ENCODE results near the gene KLHL3. TPM values are rescaled to one million over a fixed set of nuclear protein-coding genes. Genes with fewer than 3 reads are reported as not detected.
A peak's percentile ranks its signal among the peaks of the same experiment; 100 is the strongest.

KLHL3 gene
- total RNA-seq, 6 experiments from 2014 or later: 1.9 to 8.5 (median 3.3) TPM

DNA sequence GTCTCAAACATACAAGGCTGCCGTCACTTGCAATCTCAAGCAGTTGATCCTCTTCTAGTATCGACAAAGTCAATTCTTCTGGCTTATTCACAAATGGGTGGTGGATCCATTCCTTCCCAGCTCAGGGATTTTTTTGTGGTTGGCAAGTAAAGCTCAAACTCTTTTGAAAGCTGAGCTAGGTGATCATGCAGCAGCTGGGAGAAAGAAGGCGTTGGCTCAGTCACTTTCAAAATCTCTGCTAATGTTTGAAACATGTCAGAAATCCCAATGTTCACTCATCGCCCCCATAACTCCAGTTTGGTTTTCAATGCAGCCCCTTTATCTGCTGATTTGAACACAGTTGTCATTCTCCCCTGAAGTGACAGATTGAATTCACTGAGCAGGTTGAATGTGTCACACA, 22.2 kb upstream of the KLHL3 start:
- 79% methylated on average over 4 of the region's 4 CpGs for WGBS (ENCODE audit: insufficient coverage, low coverage, low lambda C conversion rate, missing lambda C conversion rate)

GRCh38 chr5:137757634-137758033, 21.7 kb upstream of the KLHL3 start:
- DNase-seq: no peak
- H3K27ac ChIP-seq: no peak overlapping the region
- H3K4me3 ChIP-seq: no peak overlapping the region
- 84% methylated on average over 5 of the region's 5 CpGs for WGBS (ENCODE audit: insufficient coverage, low coverage, low lambda C conversion rate, missing lambda C conversion rate)
- TF ChIP-seq POLR2A (IDR thresholded peaks at IDR 0.05): no peak
- TF ChIP-seq, protein P1, sequence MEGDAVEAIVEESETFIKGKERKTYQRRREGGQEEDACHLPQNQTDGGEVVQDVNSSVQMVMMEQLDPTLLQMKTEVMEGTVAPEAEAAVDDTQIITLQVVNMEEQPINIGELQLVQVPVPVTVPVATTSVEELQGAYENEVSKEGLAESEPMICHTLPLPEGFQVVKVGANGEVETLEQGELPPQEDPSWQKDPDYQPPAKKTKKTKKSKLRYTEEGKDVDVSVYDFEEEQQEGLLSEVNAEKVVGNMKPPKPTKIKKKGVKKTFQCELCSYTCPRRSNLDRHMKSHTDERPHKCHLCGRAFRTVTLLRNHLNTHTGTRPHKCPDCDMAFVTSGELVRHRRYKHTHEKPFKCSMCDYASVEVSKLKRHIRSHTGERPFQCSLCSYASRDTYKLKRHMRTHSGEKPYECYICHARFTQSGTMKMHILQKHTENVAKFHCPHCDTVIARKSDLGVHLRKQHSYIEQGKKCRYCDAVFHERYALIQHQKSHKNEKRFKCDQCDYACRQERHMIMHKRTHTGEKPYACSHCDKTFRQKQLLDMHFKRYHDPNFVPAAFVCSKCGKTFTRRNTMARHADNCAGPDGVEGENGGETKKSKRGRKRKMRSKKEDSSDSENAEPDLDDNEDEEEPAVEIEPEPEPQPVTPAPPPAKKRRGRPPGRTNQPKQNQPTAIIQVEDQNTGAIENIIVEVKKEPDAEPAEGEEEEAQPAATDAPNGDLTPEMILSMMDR (IDR thresholded peaks at IDR 0.05): no peak
- no peaks in the 10 kb centered on the region for H3K9me3 ChIP-seq
- no peak for ATAC-seq
- no peaks in the 10 kb centered on the region for H3K36me3 ChIP-seq
- no peaks in the 10 kb centered on the region for H3K4me1 ChIP-seq
- H3K27me3 ChIP-seq: no peaks in the 10 kb centered on the region
- intact Hi-C loops (cut with DNase I): no loop called here

More for the DNA sequence above, 22.2 kb upstream of the KLHL3 start:
- DNase-seq: no peak
- Histone ChIP-seq H3K27me3 (no peaks in the 10 kb centered on the region), H3K27ac (no peak overlapping the region), H3K9me3 (no peaks in the 10 kb centered on the region), H3K4me1 (no peaks in the 10 kb centered on the region), H3K4me3 (no peak overlapping the region), H3K36me3 (no peaks in the 10 kb centered on the region)
- TF ChIP-seq POLR2A (IDR thresholded peaks at IDR 0.05): no peak
- TF ChIP-seq, protein P1 (IDR thresholded peaks at IDR 0.05): no peak
- intact Hi-C loops (cut with DNase I): no loop called here
- ATAC-seq: no peak

DNA sequence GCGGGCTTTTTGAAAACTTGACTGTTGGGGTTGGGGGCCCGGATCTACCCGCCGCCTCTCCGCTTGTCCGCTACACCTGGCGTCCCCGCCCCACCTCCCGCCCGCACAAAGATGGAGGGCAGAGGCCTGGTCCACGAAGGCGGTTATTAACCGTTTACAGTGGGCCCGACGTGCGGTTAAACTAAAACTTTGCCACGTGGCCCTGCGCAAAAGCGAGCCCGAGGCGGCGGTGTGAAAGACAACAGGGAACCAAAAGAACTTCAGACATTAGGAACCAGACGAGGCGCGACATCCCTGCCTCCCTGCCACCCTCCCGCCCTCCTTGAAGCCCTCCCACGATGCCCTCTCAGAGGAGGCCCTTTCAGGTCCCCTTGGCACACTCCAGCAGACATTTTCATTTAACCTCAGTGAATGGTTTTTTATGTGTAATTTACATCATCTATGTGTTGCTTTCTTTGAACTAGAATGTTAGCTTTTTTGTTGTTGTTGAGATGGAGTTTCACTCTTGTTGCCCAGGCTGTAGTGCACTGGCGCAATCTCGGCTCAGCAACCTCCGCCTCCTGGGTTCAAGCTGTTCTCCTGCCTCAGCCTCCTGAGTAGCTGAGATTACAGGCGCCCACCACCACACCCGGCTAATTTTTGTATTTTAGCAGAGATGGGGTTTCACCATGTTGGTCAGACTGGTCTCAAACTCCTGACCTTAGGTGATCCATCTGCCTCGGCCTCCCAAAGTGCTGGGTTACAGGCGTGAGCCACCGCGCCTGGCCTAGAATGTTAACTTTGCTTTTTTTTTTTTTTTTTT, 19.3 kb upstream of the KLHL3 start:
- Histone ChIP-seq H3K4me3 (peak overlapping the region; percentile 79 to 83 (median 80)), H3K27ac (peak overlapping the region; percentile 99), H3K4me1 (peaks cover 0 to 17% (median 5%) of the 10 kb centered on the region in 4 donors), H3K36me3 (no peaks in the 10 kb centered on the region), H3K9me3 (no peaks in the 10 kb centered on the region), H3K27me3 (no peaks in the 10 kb centered on the region)
- 20% methylated on average over 27 of the region's 36 CpGs for WGBS (ENCODE audit: insufficient coverage, low coverage, low lambda C conversion rate, missing lambda C conversion rate)
- intact Hi-C loops (cut with DNase I): no loop called here
- ATAC-seq (peak; percentile 5 to 30 (median 22)), DNase-seq (no peak)
- no peak for TF ChIP-seq POLR2A (IDR thresholded peaks at IDR 0.05)
- TF ChIP-seq, protein P1 (IDR thresholded peaks at IDR 0.05): no peak

DNA sequence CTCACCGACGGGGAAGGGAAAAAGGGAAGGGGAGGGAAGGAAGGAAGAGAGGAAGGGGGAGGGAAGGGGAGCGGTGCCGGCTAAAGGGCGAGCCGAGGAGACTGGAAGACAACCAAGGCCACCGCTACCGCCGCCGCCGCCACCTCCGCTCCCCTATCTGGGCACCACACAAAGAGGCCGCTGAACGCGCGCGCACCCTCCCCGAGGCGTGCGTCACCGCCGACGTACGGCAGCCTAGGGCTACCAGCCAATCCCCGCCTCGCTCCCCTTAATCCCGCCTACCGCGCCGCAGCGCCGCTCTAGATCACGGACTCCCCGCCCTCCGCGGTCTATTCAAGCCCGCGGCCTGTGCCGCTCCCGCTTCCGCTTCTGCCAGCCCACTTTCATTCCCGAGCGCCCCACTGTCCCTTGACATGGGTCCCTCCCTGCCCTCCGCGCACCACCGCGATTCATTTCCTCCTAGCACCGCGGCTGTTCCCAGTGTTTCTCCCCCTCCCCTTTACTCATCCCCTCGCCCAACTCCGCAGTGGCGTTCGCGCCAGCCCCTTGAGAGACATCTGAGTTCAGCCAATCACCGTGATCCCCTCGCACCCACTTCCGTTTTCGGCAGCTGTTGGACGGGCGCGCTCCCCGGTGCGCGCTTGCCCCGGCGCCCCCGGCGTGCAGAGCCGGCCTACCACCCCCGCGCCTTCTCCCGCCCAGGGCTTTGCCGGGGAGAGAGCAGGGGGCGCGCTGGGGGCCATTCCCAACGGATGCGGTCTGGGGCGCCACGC, 18.5 kb upstream of the KLHL3 start, which contains the start of gene HNRNPA0:
HNRNPA0 (minus strand) TSS at position 176 of the 773 bp plus-strand sequence. CDS start 297 bp downstream, outside the sequence.
- Histone ChIP-seq H3K9me3 (no peaks in the 10 kb centered on the region), H3K27me3 (no peaks in the 10 kb centered on the region), H3K36me3 (no peaks in the 10 kb centered on the region), H3K4me1 (peaks cover 0 to 17% (median 5%) of the 10 kb centered on the region in 4 donors), H3K27ac (peak within 1 kb of the TSS; percentile 99), H3K4me3 (peak within 1 kb of the TSS; percentile 79 to 83 (median 80))
- ATAC-seq: peak; percentile 89 to 94 (median 92)
- 0% methylated on average over 19 of the region's 79 CpGs for WGBS (ENCODE audit: insufficient coverage, low coverage, low lambda C conversion rate, missing lambda C conversion rate)
- TF ChIP-seq, protein P1 (IDR thresholded peaks at IDR 0.05): no peak
- TF ChIP-seq POLR2A (IDR thresholded peaks at IDR 0.05): peak; percentile 98
- intact Hi-C loops (cut with DNase I): no loop called here
- peak; percentile 98 to 99 (median 98) for DNase-seq

All from right lobe of liver (tissue), 6 donors.